WTC11 (cell line): ENCODE results near the gene GNG13.

ENCODE experiments used
- ETV6 ChIP-seq: sonication (generic); formaldehyde crosslinking; IDR thresholded peaks from 2 replicates; pipeline ENCODE4 v1.8.1; 2022; ENCODE audit warnings: mild to moderate bottlenecking, missing genetic modification reagents
- NR2C2 ChIP-seq: sonication (generic); formaldehyde crosslinking; IDR thresholded peaks from 2 replicates; pipeline ENCODE4 v1.8.0; 2022; ENCODE audit warnings: mild to moderate bottlenecking, missing genetic modification reagents

GRCh38 chr16:781346-782010 is 19.1 kb downstream of the GNG13 start:
- TF ChIP-seq ETV6 (CRISPR knock-in tag) = no peak
- no peak for TF ChIP-seq NR2C2 (CRISPR knock-in tag)
